Measurements from ENCODE around the gene P4HA2. TPM values are rescaled to one million over a fixed set of nuclear protein-coding genes. Genes with fewer than 3 reads are reported as not detected.
"Not testable (repeated sequence)": the region's sequence is repeated elsewhere in the genome, so short reads cannot be mapped to it uniquely, and the experiment has no call there.

Gene P4HA2
- total RNA-seq, 2 experiments from 2014 or later: 0.32 to 7.2 TPM

DNA sequence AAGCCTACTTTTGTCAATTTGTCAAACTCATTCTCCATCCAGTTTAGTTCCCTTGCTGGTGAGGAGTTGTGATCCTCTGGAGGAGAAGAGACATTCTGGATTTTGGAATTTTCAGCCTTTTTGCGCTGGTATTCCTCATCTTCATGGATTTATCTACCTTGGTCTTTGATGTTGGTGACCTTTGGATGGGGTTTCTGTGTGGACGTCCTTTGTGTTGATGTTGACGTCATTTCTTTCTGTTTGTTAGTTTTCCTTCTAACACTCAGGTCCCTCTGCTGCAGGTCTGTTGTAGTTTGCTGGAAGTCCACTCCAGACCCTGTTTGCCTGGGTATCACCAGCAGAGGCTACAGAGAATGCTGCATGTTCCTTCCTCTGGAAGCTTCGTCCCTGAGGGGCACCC is 71.2 kb downstream of the P4HA2 start:
- H3K9me2 ChIP-seq (ENCODE audit: insufficient read depth, low read length): peaks cover 3% of the 10 kb centered on the region; the same call in 1 of the 2 replicates
- no peak overlapping the region for H2AFZ ChIP-seq (ENCODE audit: low read length)
- H3K27ac ChIP-seq (ENCODE audit: low read depth, low read length, poor library complexity, severe bottlenecking): no peak overlapping the region
- TF ChIP-seq EZH2phosphoT487 (IDR thresholded peaks at IDR 0.05; ENCODE audit: borderline replicate concordance, low read depth, low read length): no peak
- TF ChIP-seq, protein P1, sequence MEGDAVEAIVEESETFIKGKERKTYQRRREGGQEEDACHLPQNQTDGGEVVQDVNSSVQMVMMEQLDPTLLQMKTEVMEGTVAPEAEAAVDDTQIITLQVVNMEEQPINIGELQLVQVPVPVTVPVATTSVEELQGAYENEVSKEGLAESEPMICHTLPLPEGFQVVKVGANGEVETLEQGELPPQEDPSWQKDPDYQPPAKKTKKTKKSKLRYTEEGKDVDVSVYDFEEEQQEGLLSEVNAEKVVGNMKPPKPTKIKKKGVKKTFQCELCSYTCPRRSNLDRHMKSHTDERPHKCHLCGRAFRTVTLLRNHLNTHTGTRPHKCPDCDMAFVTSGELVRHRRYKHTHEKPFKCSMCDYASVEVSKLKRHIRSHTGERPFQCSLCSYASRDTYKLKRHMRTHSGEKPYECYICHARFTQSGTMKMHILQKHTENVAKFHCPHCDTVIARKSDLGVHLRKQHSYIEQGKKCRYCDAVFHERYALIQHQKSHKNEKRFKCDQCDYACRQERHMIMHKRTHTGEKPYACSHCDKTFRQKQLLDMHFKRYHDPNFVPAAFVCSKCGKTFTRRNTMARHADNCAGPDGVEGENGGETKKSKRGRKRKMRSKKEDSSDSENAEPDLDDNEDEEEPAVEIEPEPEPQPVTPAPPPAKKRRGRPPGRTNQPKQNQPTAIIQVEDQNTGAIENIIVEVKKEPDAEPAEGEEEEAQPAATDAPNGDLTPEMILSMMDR (conservative IDR thresholded peaks at IDR 0.05; ENCODE audit: low read length): no peak
- no peak overlapping the region for H3K4me2 ChIP-seq (ENCODE audit: low read length)
- BruUV-seq (replicated peaks): no TSS peak
- H3K36me3 ChIP-seq (ENCODE audit: insufficient read depth, low read length): no peaks in the 10 kb centered on the region
- peaks cover 6% of the 10 kb centered on the region; the same call in 1 of the 2 replicates for H3K9me3 ChIP-seq (ENCODE audit: low read length)
- no peaks in the 10 kb centered on the region for H4K20me1 ChIP-seq (ENCODE audit: insufficient read depth, low read length)
- POLR2A ChIA-PET: no interaction called here
- no peak overlapping the region for H3K4me3 ChIP-seq (ENCODE audit: low read depth, low read length, poor library complexity, severe bottlenecking)
- DNase-seq (ENCODE audit: low spot score): no peak
- CTCF ChIA-PET (ENCODE audit: unreplicated experiment): no interaction called here
- H3K4me1 ChIP-seq (ENCODE audit: insufficient read depth, low read length, poor library complexity, severe bottlenecking): no peaks in the 10 kb centered on the region
- no peaks in the 10 kb centered on the region for H3K79me2 ChIP-seq (ENCODE audit: insufficient read depth, low read depth, low read length)
- intact Hi-C loops (cut with micrococcal nuclease; ENCODE audit: unreplicated experiment): no loop called here

DNA sequence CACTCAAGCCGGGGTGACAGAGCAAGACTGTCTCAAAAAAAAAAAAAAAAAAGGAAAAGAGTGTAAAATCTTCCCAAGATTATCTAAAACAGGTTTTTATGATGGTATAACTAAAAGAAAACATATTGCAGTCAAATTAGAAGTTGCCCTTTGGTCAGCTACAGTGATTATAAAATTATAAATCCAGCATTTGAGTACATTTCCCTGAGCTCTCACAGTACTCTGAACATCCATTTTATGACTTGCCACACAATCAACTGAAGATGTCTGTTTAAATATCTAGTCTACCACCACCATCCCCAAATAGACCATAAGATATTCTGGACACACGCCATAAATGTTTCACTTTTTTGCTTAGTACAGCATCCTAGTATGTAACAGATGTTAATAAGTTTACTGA is 77.1 kb downstream of the P4HA2 start:
- H2AFZ ChIP-seq (ENCODE audit: low read length): no peak overlapping the region
- POLR2A ChIA-PET: interaction anchor here (0.6 to 1.1 kb wide), 3 partner anchors 18 to 527 kb away, joined by 3 to 4 read pairs (median 3); no protein-coding TSS in a partner anchor
- no peak overlapping the region for H3K4me2 ChIP-seq (ENCODE audit: low read length)
- no peaks in the 10 kb centered on the region for H4K20me1 ChIP-seq (ENCODE audit: insufficient read depth, low read length)
- no peaks in the 10 kb centered on the region for H3K36me3 ChIP-seq (ENCODE audit: insufficient read depth, low read length)
- no TSS peak for BruUV-seq (replicated peaks)
- CTCF ChIA-PET (ENCODE audit: unreplicated experiment): no interaction called here
- DNase-seq (ENCODE audit: low spot score): no peak
- no peaks in the 10 kb centered on the region for H3K9me2 ChIP-seq (ENCODE audit: insufficient read depth, low read length)
- no peak overlapping the region for H3K4me3 ChIP-seq (ENCODE audit: low read depth, low read length, poor library complexity, severe bottlenecking)
- H3K79me2 ChIP-seq (ENCODE audit: insufficient read depth, low read depth, low read length): no peaks in the 10 kb centered on the region
- intact Hi-C loops (cut with micrococcal nuclease; ENCODE audit: unreplicated experiment): no loop called here
- H3K4me1 ChIP-seq (ENCODE audit: insufficient read depth, low read length, poor library complexity, severe bottlenecking): no peaks in the 10 kb centered on the region
- TF ChIP-seq, protein P1 (conservative IDR thresholded peaks at IDR 0.05; ENCODE audit: low read length): no peak
- no peak for TF ChIP-seq EZH2phosphoT487 (IDR thresholded peaks at IDR 0.05; ENCODE audit: borderline replicate concordance, low read depth, low read length)
- H3K9me3 ChIP-seq (ENCODE audit: low read length): no peaks in the 10 kb centered on the region
- H3K27ac ChIP-seq (ENCODE audit: low read depth, low read length, poor library complexity, severe bottlenecking): no peak overlapping the region

DNA sequence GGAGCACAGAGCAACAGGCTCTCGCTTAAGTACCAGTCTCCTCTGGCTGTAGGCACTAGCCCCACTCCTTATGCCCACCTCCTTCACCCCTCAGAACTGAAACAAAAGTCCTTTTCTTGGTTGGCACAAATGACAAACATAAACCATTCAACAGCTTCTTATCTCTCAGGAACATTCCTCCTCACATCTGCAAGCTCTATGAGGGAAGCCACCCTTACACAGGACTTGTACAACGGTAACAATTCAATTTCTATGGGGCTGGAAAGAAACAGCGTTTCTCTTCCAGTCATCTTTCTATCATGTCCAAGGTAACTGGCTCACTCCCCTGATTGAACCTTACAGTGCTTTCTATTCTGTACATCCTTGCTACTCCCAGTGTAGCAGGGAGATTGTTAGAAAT is 80.0 kb downstream of the P4HA2 start:
- TF ChIP-seq, protein P1 (conservative IDR thresholded peaks at IDR 0.05; ENCODE audit: low read length): no peak
- TF ChIP-seq EZH2phosphoT487 (IDR thresholded peaks at IDR 0.05; ENCODE audit: borderline replicate concordance, low read depth, low read length): no peak
- ChIA-PET POLR2A (no interaction called here), CTCF (ENCODE audit: unreplicated experiment) (no interaction called here)
- no peak for DNase-seq (ENCODE audit: low spot score)
- no peak overlapping the region for H3K4me3 ChIP-seq (ENCODE audit: low read depth, low read length, poor library complexity, severe bottlenecking)
- H3K36me3 ChIP-seq (ENCODE audit: insufficient read depth, low read length): no peaks in the 10 kb centered on the region
- H3K9me3 ChIP-seq (ENCODE audit: low read length): no peaks in the 10 kb centered on the region; the same call in 1 of the 2 replicates
- intact Hi-C loops (cut with micrococcal nuclease; ENCODE audit: unreplicated experiment): no loop called here
- H3K9me2 ChIP-seq (ENCODE audit: insufficient read depth, low read length): no peaks in the 10 kb centered on the region; the same call in 1 of the 2 replicates
- H3K79me2 ChIP-seq (ENCODE audit: insufficient read depth, low read depth, low read length): no peaks in the 10 kb centered on the region
- H3K27ac ChIP-seq (ENCODE audit: low read depth, low read length, poor library complexity, severe bottlenecking): no peak overlapping the region
- H3K4me2 ChIP-seq (ENCODE audit: low read length): no peak overlapping the region
- H2AFZ ChIP-seq (ENCODE audit: low read length): no peak overlapping the region
- no peaks in the 10 kb centered on the region for H4K20me1 ChIP-seq (ENCODE audit: insufficient read depth, low read length)
- BruUV-seq (replicated peaks): no TSS peak
- H3K4me1 ChIP-seq (ENCODE audit: insufficient read depth, low read length, poor library complexity, severe bottlenecking): no peaks in the 10 kb centered on the region

DNA sequence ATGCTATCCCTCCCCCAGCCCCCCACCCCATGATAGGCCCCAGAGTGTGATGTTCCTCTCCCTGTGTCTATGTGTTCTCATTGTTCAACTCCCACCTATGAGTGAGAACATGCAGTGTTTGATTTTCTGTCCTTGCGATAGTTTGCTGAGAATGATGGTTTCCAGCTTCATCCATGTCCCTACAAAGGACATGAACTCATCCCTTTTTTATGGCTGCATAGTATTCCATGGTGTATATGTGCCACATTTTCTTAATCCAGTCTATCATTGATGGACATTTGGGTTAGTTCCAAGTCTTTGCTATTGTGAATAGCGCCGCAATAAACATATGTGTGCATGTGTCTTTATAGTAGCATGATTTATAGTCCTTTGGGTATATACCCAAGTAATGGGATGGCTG is 82.3 kb downstream of the P4HA2 start:
- H3K4me3 ChIP-seq (ENCODE audit: low read depth, low read length, poor library complexity, severe bottlenecking); BruUV-seq (replicated peaks); H4K20me1 ChIP-seq (ENCODE audit: insufficient read depth, low read length); intact Hi-C loops (cut with micrococcal nuclease; ENCODE audit: unreplicated experiment); DNase-seq (ENCODE audit: low spot score); POLR2A ChIA-PET; H3K9me3 ChIP-seq (ENCODE audit: low read length); CTCF ChIA-PET (ENCODE audit: unreplicated experiment); H3K27ac ChIP-seq (ENCODE audit: low read depth, low read length, poor library complexity, severe bottlenecking); H3K9me2 ChIP-seq (ENCODE audit: insufficient read depth, low read length); H3K79me2 ChIP-seq (ENCODE audit: insufficient read depth, low read depth, low read length); H3K4me1 ChIP-seq (ENCODE audit: insufficient read depth, low read length, poor library complexity, severe bottlenecking); H3K4me2 ChIP-seq (ENCODE audit: low read length); H3K36me3 ChIP-seq (ENCODE audit: insufficient read depth, low read length); H2AFZ ChIP-seq (ENCODE audit: low read length): not testable (repeated sequence)
